ENCODE results near the gene LARP4B. TPM values are rescaled to one million over a fixed set of nuclear protein-coding genes. Genes with fewer than 3 reads are reported as not detected.

Gene LARP4B
- total and polyA plus RNA-seq, 7 experiments from 2014 or later = 31.9 to 114 (median 93.5) TPM

- Mint-ChIP-seq H3K27me3 (no peaks in the 10 kb centered on the region), H3K4me1 (peaks cover 6 to 33% (median 18%) of the 10 kb centered on the region in 7 donors), H3K9me3 (peaks cover 0 to 2% (median 0%) of the 10 kb centered on the region in 11 donors), H3K27ac (peak overlapping the region in 2 of 9 donors; percentile 10 to 11), H3K4me3 (no peak overlapping the region), H3K36me3 (peaks cover 27 to 65% (median 35%) of the 10 kb centered on the region in 5 donors)
- no peak overlapping the region for H3K27ac ChIP-seq (ENCODE audit: low read depth, low read length)
- CTCF ChIA-PET = no interaction called here
- ATAC-seq = no peak
- DNase-seq = no peak
- peaks cover 0 to 96% (median 23%) of the 10 kb centered on the region in 3 experiments for H3K36me3 ChIP-seq (ENCODE audit: control insufficient read depth in 2 of 3, insufficient read depth in 3 of 3, low read length in 3 of 3)
- no peak overlapping the region for H3K4me3 ChIP-seq (ENCODE audit: low read length)
- H3K27me3 ChIP-seq (ENCODE audit: control insufficient read depth in 2 of 2, insufficient read depth in 2 of 2, low read length in 2 of 2) = no peaks in the 10 kb centered on the region
- H3K4me1 ChIP-seq (ENCODE audit: control insufficient read depth in 2 of 2, insufficient read depth in 2 of 2, low read length in 2 of 2) = peaks cover 0 to 5% of the 10 kb centered on the region in 2 donors
- POLR2A ChIA-PET = no interaction called here
- no peaks in the 10 kb centered on the region for H3K9me3 ChIP-seq (ENCODE audit: control insufficient read depth in 2 of 3, low read length in 3 of 3)
- intact Hi-C loops (cut with micrococcal nuclease) = no loop called here
These were observed 112.2 kb downstream of the LARP4B start for GRCh38 chr10:819326-819725.

GRCh38 chr10:818526-819220 lies 112.8 kb downstream of the LARP4B start:
- H3K27ac Mint-ChIP-seq = peak overlapping the region in 1 of 9 donors; percentile 10
- H3K4me3 Mint-ChIP-seq = no peak overlapping the region
- ATAC-seq = no peak
- H3K9me3 Mint-ChIP-seq = peaks cover 0 to 2% (median 0%) of the 10 kb centered on the region in 11 donors
- Histone ChIP-seq H3K27me3 (ENCODE audit: control insufficient read depth in 2 of 2, insufficient read depth in 2 of 2, low read length in 2 of 2) (no peaks in the 10 kb centered on the region), H3K4me1 (ENCODE audit: control insufficient read depth in 2 of 2, insufficient read depth in 2 of 2, low read length in 2 of 2) (peaks cover 0 to 5% of the 10 kb centered on the region in 2 donors), H3K27ac (ENCODE audit: low read depth, low read length) (no peak overlapping the region), H3K4me3 (ENCODE audit: low read length) (no peak overlapping the region), H3K36me3 (ENCODE audit: control insufficient read depth in 2 of 3, insufficient read depth in 3 of 3, low read length in 3 of 3) (peaks cover 0 to 93% (median 19%) of the 10 kb centered on the region in 3 experiments), H3K9me3 (ENCODE audit: control insufficient read depth in 2 of 3, low read length in 3 of 3) (no peaks in the 10 kb centered on the region)
- peaks cover 6 to 26% (median 15%) of the 10 kb centered on the region in 7 donors for H3K4me1 Mint-ChIP-seq
- ChIA-PET CTCF (no interaction called here), POLR2A (no interaction called here)
- H3K36me3 Mint-ChIP-seq = peaks cover 28 to 61% (median 35%) of the 10 kb centered on the region in 5 donors
- DNase-seq = no peak
- no peaks in the 10 kb centered on the region for H3K27me3 Mint-ChIP-seq
- intact Hi-C loops (cut with micrococcal nuclease) = no loop called here

- Mint-ChIP-seq H3K4me1 (peaks cover 3 to 20% (median 11%) of the 10 kb centered on the region in 7 donors), H3K36me3 (peaks cover 28 to 63% (median 31%) of the 10 kb centered on the region in 5 donors), H3K4me3 (no peak overlapping the region), H3K27ac (no peak overlapping the region), H3K27me3 (no peaks in the 10 kb centered on the region), H3K9me3 (peaks cover 0 to 2% (median 0%) of the 10 kb centered on the region in 11 donors)
- intact Hi-C loops (cut with micrococcal nuclease) = no loop called here
- no peak for DNase-seq
- Histone ChIP-seq H3K36me3 (ENCODE audit: control insufficient read depth in 2 of 3, insufficient read depth in 3 of 3, low read length in 3 of 3) (peaks cover 0 to 93% (median 20%) of the 10 kb centered on the region in 3 experiments), H3K4me1 (ENCODE audit: control insufficient read depth in 2 of 2, insufficient read depth in 2 of 2, low read length in 2 of 2) (peaks cover 0 to under 1% of the 10 kb centered on the region in 2 donors), H3K9me3 (ENCODE audit: control insufficient read depth in 2 of 3, low read length in 3 of 3) (no peaks in the 10 kb centered on the region), H3K4me3 (ENCODE audit: low read length) (no peak overlapping the region), H3K27me3 (ENCODE audit: control insufficient read depth in 2 of 2, insufficient read depth in 2 of 2, low read length in 2 of 2) (no peaks in the 10 kb centered on the region), H3K27ac (ENCODE audit: low read depth, low read length) (no peak overlapping the region)
- no peak for ATAC-seq
- CTCF ChIA-PET = no interaction called here
- POLR2A ChIA-PET = no interaction called here
These were observed 113.5 kb downstream of the LARP4B start for GRCh38 chr10:818010-818409.

- H3K27me3 ChIP-seq (ENCODE audit: control insufficient read depth in 2 of 2, insufficient read depth in 2 of 2, low read length in 2 of 2) = no peaks in the 10 kb centered on the region
- H3K4me3 ChIP-seq (ENCODE audit: low read length) = no peak overlapping the region
- no peak for ATAC-seq
- no peak for DNase-seq
- Mint-ChIP-seq H3K27me3 (no peaks in the 10 kb centered on the region), H3K4me3 (no peak overlapping the region), H3K36me3 (peaks cover 28 to 66% (median 32%) of the 10 kb centered on the region in 5 donors), H3K9me3 (peaks cover 0 to 2% (median 0%) of the 10 kb centered on the region in 11 donors), H3K27ac (peak overlapping the region in 1 of 9 donors; percentile 56), H3K4me1 (peaks cover 0 to 15% (median 8%) of the 10 kb centered on the region in 7 donors)
- no peak overlapping the region for H3K27ac ChIP-seq (ENCODE audit: low read depth, low read length)
- intact Hi-C loops (cut with micrococcal nuclease) = no loop called here
- POLR2A ChIA-PET = no interaction called here
- no peaks in the 10 kb centered on the region for H3K9me3 ChIP-seq (ENCODE audit: control insufficient read depth in 2 of 3, low read length in 3 of 3)
- H3K36me3 ChIP-seq (ENCODE audit: control insufficient read depth in 2 of 3, insufficient read depth in 3 of 3, low read length in 3 of 3) = peaks cover 0 to 94% (median 25%) of the 10 kb centered on the region in 3 experiments
- CTCF ChIA-PET = no interaction called here
- no peaks in the 10 kb centered on the region for H3K4me1 ChIP-seq (ENCODE audit: control insufficient read depth in 2 of 2, insufficient read depth in 2 of 2, low read length in 2 of 2)
These were observed 114.1 kb downstream of the LARP4B start for GRCh38 chr10:817371-817770.

- Histone ChIP-seq H3K27ac (ENCODE audit: low read depth, low read length) (no peak overlapping the region), H3K36me3 (ENCODE audit: control insufficient read depth in 2 of 3, insufficient read depth in 3 of 3, low read length in 3 of 3) (peaks cover 0 to 94% (median 25%) of the 10 kb centered on the region in 3 experiments), H3K4me1 (ENCODE audit: control insufficient read depth in 2 of 2, insufficient read depth in 2 of 2, low read length in 2 of 2) (no peaks in the 10 kb centered on the region), H3K4me3 (ENCODE audit: low read length) (no peak overlapping the region), H3K27me3 (ENCODE audit: control insufficient read depth in 2 of 2, insufficient read depth in 2 of 2, low read length in 2 of 2) (no peaks in the 10 kb centered on the region), H3K9me3 (ENCODE audit: control insufficient read depth in 2 of 3, low read length in 3 of 3) (no peaks in the 10 kb centered on the region)
- peak overlapping the region in 1 of 9 donors; percentile 56 for H3K27ac Mint-ChIP-seq
- no peak for ATAC-seq
- DNase-seq = no peak
- ChIA-PET POLR2A (no interaction called here), CTCF (no interaction called here)
- H3K4me3 Mint-ChIP-seq = no peak overlapping the region
- H3K27me3 Mint-ChIP-seq = no peaks in the 10 kb centered on the region
- H3K36me3 Mint-ChIP-seq = peaks cover 28 to 70% (median 32%) of the 10 kb centered on the region in 5 donors
- intact Hi-C loops (cut with micrococcal nuclease) = no loop called here
- H3K9me3 Mint-ChIP-seq = peaks cover 0 to 2% (median 0%) of the 10 kb centered on the region in 11 donors
- H3K4me1 Mint-ChIP-seq = peaks cover 0 to 13% (median 8%) of the 10 kb centered on the region in 7 donors
These were observed 114.5 kb downstream of the LARP4B start for GRCh38 chr10:816958-817357.

GRCh38 chr10:816091-816477 lies 115.4 kb downstream of the LARP4B start:
- intact Hi-C loops (cut with micrococcal nuclease) = no loop called here
- Mint-ChIP-seq H3K4me3 (no peak overlapping the region), H3K9me3 (no peaks in the 10 kb centered on the region), H3K27ac (no peak overlapping the region), H3K27me3 (no peaks in the 10 kb centered on the region), H3K4me1 (peaks cover 0 to 5% (median 3%) of the 10 kb centered on the region in 7 donors), H3K36me3 (peaks cover 24 to 71% (median 29%) of the 10 kb centered on the region in 5 donors)
- H3K27me3 ChIP-seq (ENCODE audit: control insufficient read depth in 2 of 2, insufficient read depth in 2 of 2, low read length in 2 of 2) = no peaks in the 10 kb centered on the region
- H3K9me3 ChIP-seq (ENCODE audit: control insufficient read depth in 2 of 3, low read length in 3 of 3) = no peaks in the 10 kb centered on the region
- H3K4me1 ChIP-seq (ENCODE audit: control insufficient read depth in 2 of 2, insufficient read depth in 2 of 2, low read length in 2 of 2) = no peaks in the 10 kb centered on the region
- no peak overlapping the region for H3K4me3 ChIP-seq (ENCODE audit: low read length)
- ATAC-seq = no peak
- ChIA-PET POLR2A (no interaction called here), CTCF (no interaction called here)
- no peak for DNase-seq
- H3K36me3 ChIP-seq (ENCODE audit: control insufficient read depth in 2 of 3, insufficient read depth in 3 of 3, low read length in 3 of 3) = peaks cover 0 to 89% (median 25%) of the 10 kb centered on the region in 3 experiments
- H3K27ac ChIP-seq (ENCODE audit: low read depth, low read length) = no peak overlapping the region
